K562 (cell line): ENCODE data around the gene BHLHE40. TPM values are rescaled to one million over a fixed set of nuclear protein-coding genes. Genes with fewer than 3 reads are reported as not detected.

Experiments used
- ATAC-seq: fragments of 200-7000 bp; cut with Tn5 transposase; 3 replicates; pipeline ENCODE4 v1.9.1; 2020; ENCODE audit warnings: moderate library complexity
- BruUV-seq: library from RNA; stranded (reverse); fragments of 400-500 nt; replicated peaks from 2 replicates; lab custom pipeline; 2021; lab: Mats Ljungman, UMichigan
- CTCF ChIA-PET: fragments of 300-600 bp; formaldehyde crosslinking; extraction: SDS; loops from one replicate; lab custom pipeline; 2021; ENCODE audit warnings: low intra/inter-chr PET ratio; lab: Yijun Ruan, JAX
- POLR2A ChIA-PET: fragments of 300-600, 350-650 bp; sonication (Branson Sonifier 250); formaldehyde crosslinking; extraction: SDS; loops from one replicate; lab custom pipeline; 2021; ENCODE audit warnings: antibody characterized with exemption, inconsistent platforms; lab: Yijun Ruan, JAX
- DNase-seq, 4 experiments: peaks; one replicate each; pipeline versions ENCODE4 v3.0.0 to v3.0.0-alpha.2; 2011 to 2018; ENCODE audit warnings: low spot score in 3 of 4, mixed read lengths in 3 of 4; ENCODE audit errors: extremely low read depth in 1 of 4
- FAIRE-seq: peaks from 2 replicates; lab custom pipeline; 2011; peaks lifted over from hg19 to GRCh38; lab: Jason Lieb, UNC
- H2AFZ ChIP-seq: 2 replicates; pipeline ENCODE4 v1.6.0; 2011; ENCODE audit warnings: low read depth, low read length, control low read depth, inconsistent platforms
- H3K27ac ChIP-seq: fragments of 200-600 bp; 3 replicates; pipeline ENCODE4 v1.8.0; 2011; ENCODE audit warnings: low read depth, mild to moderate bottlenecking, control low read depth, inconsistent platforms, low read length, moderate library complexity, mixed read lengths; ENCODE audit errors: extremely low read depth
- H3K27me3 ChIP-seq, 2 experiments: fragments of 300-600 bp in 1 of 2; 2 replicates in 1 of 2; 3 replicates in 1 of 2; pipeline versions ENCODE4 v1.6.0 to v1.8.0; 2011; ENCODE audit warnings: inconsistent platforms in 2 of 2, low read length in 2 of 2, mild to moderate bottlenecking in 1 of 2, mixed read lengths in 1 of 2, moderate library complexity in 1 of 2; ENCODE audit not compliant: control insufficient read depth in 2 of 2, insufficient read depth in 2 of 2
- H3K36me3 ChIP-seq: fragments of 300-600 bp; 3 replicates; pipeline ENCODE4 v1.8.0; 2011; ENCODE audit warnings: mild to moderate bottlenecking, low read length, inconsistent platforms; ENCODE audit not compliant: control insufficient read depth, insufficient read depth
- H3K4me1 ChIP-seq, 2 experiments: fragments of 200-600 bp in 1 of 2; replicated peaks in 1 of 2; 2 replicates in 1 of 2; 3 replicates in 1 of 2; pipeline versions ENCODE4 v1.5.1 to v1.8.0; 2011; ENCODE audit warnings: inconsistent platforms in 2 of 2, low read length in 2 of 2, mild to moderate bottlenecking in 1 of 2, mixed read lengths in 1 of 2, moderate library complexity in 1 of 2; ENCODE audit not compliant: control insufficient read depth in 2 of 2, insufficient read depth in 2 of 2
- H3K4me2 ChIP-seq: 2 replicates; pipeline ENCODE4 v1.6.1; 2011; ENCODE audit warnings: low read length, control low read depth, inconsistent platforms, mixed read lengths; ENCODE audit not compliant: insufficient read depth
- H3K4me3 ChIP-seq: fragments of 200-600 bp; sonication (generic), shearing (Covaris generic); 2 replicates; pipeline ENCODE4 v1.5.1; 2016; ENCODE audit warnings: control low read depth, inconsistent platforms
- H3K79me2 ChIP-seq: fragments of 200-600 bp; 3 replicates; pipeline ENCODE4 v1.8.0; 2011; ENCODE audit warnings: low read length, inconsistent platforms; ENCODE audit not compliant: control insufficient read depth, insufficient read depth
- H3K9ac ChIP-seq, 2 experiments: 2 replicates each; pipeline versions ENCODE4 v1.6.0 to v1.6.1; 2011; ENCODE audit warnings: low read depth in 2 of 2, low read length in 2 of 2, control low read depth in 1 of 2, inconsistent platforms in 1 of 2, mild to moderate bottlenecking in 1 of 2, mixed read lengths in 1 of 2; ENCODE audit not compliant: insufficient read depth in 1 of 2
- H3K9me1 ChIP-seq: one replicate; pipeline ENCODE4 v1.6.0; 2011; ENCODE audit warnings: inconsistent platforms, mild to moderate bottlenecking, low read length, moderate library complexity; ENCODE audit not compliant: control insufficient read depth, insufficient read depth
- H3K9me3 ChIP-seq: replicated peaks from 2 replicates; pipeline ENCODE4 v1.5.1; 2011; ENCODE audit warnings: low read depth, low read length, inconsistent platforms; ENCODE audit not compliant: control insufficient read depth, insufficient read depth
- H4K20me1 ChIP-seq: replicated peaks from 2 replicates; pipeline ENCODE4 v1.6.1; 2011; ENCODE audit warnings: low read length, inconsistent platforms, mixed read lengths; ENCODE audit not compliant: control insufficient read depth, insufficient read depth
- CHD4 ChIP-seq: fragments of 200-600 bp; sonication (generic); IDR thresholded peaks from 3 replicates; pipeline ENCODE4 v1.6.1; 2012; ENCODE audit warnings: low read depth, mild to moderate bottlenecking, mixed read lengths, low read length, inconsistent platforms; ENCODE audit not compliant: insufficient read depth, insufficient replicate concordance, poor library complexity, severe bottlenecking
- CTBP1 ChIP-seq: fragments of 450-650 bp; IDR thresholded peaks from 2 replicates; pipeline ENCODE4 v1.6.1; 2016; ENCODE audit warnings: borderline replicate concordance
- ESRRA ChIP-seq: fragments of 450-650 bp; IDR thresholded peaks from 2 replicates; pipeline ENCODE4 v1.6.1; 2014; ENCODE audit warnings: low read depth, mild to moderate bottlenecking, moderate library complexity, borderline replicate concordance
- ETS2 ChIP-seq: IDR thresholded peaks from 2 replicates; pipeline ENCODE4 v1.6.1; 2016; ENCODE audit warnings: borderline replicate concordance, missing genetic modification characterization, mild to moderate bottlenecking, moderate library complexity, missing compliant biosample characterization; ENCODE audit not compliant: poor library complexity, severe bottlenecking
- MTA2 ChIP-seq: fragments of 450-650 bp; IDR thresholded peaks from 2 replicates; pipeline ENCODE4 v1.6.1; 2016; ENCODE audit warnings: low read depth
- TCF7L2 ChIP-seq: fragments of 150-350 bp; IDR thresholded peaks from 2 replicates; pipeline ENCODE4 v1.6.1; 2016; ENCODE audit warnings: low read depth, mild to moderate bottlenecking, low read length, moderate library complexity
- TFE3 ChIP-seq: fragments of 450-650 bp; formaldehyde crosslinking; IDR thresholded peaks from 2 replicates; pipeline ENCODE4 v1.4.0; 2020; ENCODE audit warnings: mild to moderate bottlenecking, mixed read lengths
- ZNF695 ChIP-seq: fragments of 450-650 bp; formaldehyde crosslinking; IDR thresholded peaks from 2 replicates; pipeline ENCODE4 v1.4.0; 2020; ENCODE audit warnings: mild to moderate bottlenecking, moderate library complexity
- ZNF778 ChIP-seq: fragments of 450-650 bp; formaldehyde crosslinking; IDR thresholded peaks from 2 replicates; pipeline ENCODE4 v1.4.0; 2020; ENCODE audit warnings: mild to moderate bottlenecking, moderate library complexity
- WGBS: fragments of 100-300 bp; shearing (Covaris generic); methylation state at CpG from one replicate; pipeline ENCODE4 v1.1.6; 2016; ENCODE audit warnings: low coverage, mixed read lengths; ENCODE audit not compliant: insufficient coverage; ENCODE audit errors: missing lambda C conversion rate; 5-methylcytosine and 5-hydroxymethylcytosine counted together
- in situ Hi-C: fragments of 300-500 bp; cut with MboI; formaldehyde crosslinking; loops from 4 replicates; pipeline ENCODE4 v1.15.0; 2018; ENCODE audit warnings: inconsistent platforms, mixed read lengths
- intact Hi-C: fragments of 100-400 bp; cut with micrococcal nuclease; formaldehyde crosslinking; loops from 2 replicates; pipeline ENCODE4 v1.14.2; 2022
- polyA plus RNA-seq, 8 experiments: library from polyadenylated mRNA; depleted of rRNA in 4 of 8; stranded (reverse) in 5 of 8; unstranded in 3 of 8; fragments of >200 nt; fragmentation: Nextera tagmentation in 2 of 8; fragmentation: Illumina TruSeq in 1 of 8; extraction: Ambion mirVana in 2 of 8; extraction: Trizol in 1 of 8; gene quantifications; 2 replicates each; pipeline versions ENCODE4 v1.2.1 to v1.2.3, GENCODE V29; 2011 to 2014; ENCODE audit warnings: inconsistent platforms in 1 of 8, missing spikeins in 1 of 8
- total RNA-seq, 7 experiments: library from RNA; depleted of rRNA in 6 of 7; stranded (reverse); fragments of >200 nt in 6 of 7; fragmentation: Illumina TruSeq in 2 of 7; extraction: Trizol in 2 of 7; gene quantifications; 2 replicates each; pipeline versions ENCODE4 v1.2.1 to v1.2.3, GENCODE V29; 2011 to 2021; ENCODE audit warnings: low replicate concordance in 1 of 7

BHLHE40 gene
- total and polyA plus RNA-seq, 9 of the 15 experiments (the other 6 are each of a cell fraction or from before 2014, with no cell fraction given): 12.0 to 83.9 (median 31.4) TPM

GRCh38 chr3:4934050-4934449, 45.2 kb upstream of the BHLHE40 start:
- BruUV-seq: no TSS peak
- DNase-seq: no peak
- Histone ChIP-seq H3K27ac (no peak overlapping the region), H3K36me3 (no peaks in the 10 kb centered on the region), H3K9me1 (no peaks in the 10 kb centered on the region), H3K79me2 (no peaks in the 10 kb centered on the region), H3K4me3 (no peak overlapping the region), H3K4me1 (peaks cover 0 to 4% of the 10 kb centered on the region in 2 experiments; a peak in 2 of 5 replicates), H3K4me2 (no peak overlapping the region), H3K9me3 (no peaks in the 10 kb centered on the region), H3K9ac (no peak overlapping the region), H3K27me3 (no peaks in the 10 kb centered on the region), H4K20me1 (no peaks in the 10 kb centered on the region), H2AFZ (peak overlapping the region; percentile 61)
- TF ChIP-seq ESRRA: peak; percentile 62; the same call in 1 of the 2 replicates
- TF ChIP-seq MTA2: no peak
- no peak for TF ChIP-seq TCF7L2
- TF ChIP-seq ZNF778 (CRISPR knock-in tag): no peak
- TF ChIP-seq ETS2 (tag): no peak
- TF ChIP-seq CHD4: no peak
- 0 out of 2 replicates have a peak, but pooled peaks have one; percentile 36 for TF ChIP-seq CTBP1
- no peak for TF ChIP-seq ZNF695 (CRISPR knock-in tag)
- peak; percentile 55 for TF ChIP-seq TFE3 (CRISPR knock-in tag)
- POLR2A ChIA-PET: interaction anchor here (0.7 kb wide), 1 partner anchor 148 kb away, joined by 4 read pairs; no protein-coding TSS in a partner anchor
- in situ Hi-C loops (no loop called here), intact Hi-C loops (no loop called here)
- CTCF ChIA-PET: no interaction called here
- ATAC-seq: no peak
- 31% methylated on average over 3 of the region's 3 CpGs for WGBS
- no peak for FAIRE-seq
